ENCODE measurements around the gene DPH7.
"Not testable (repeated sequence)": the region's sequence is repeated elsewhere in the genome, so short reads cannot be mapped to it uniquely, and the experiment has no call there.

The DPH7 gene

DNA sequence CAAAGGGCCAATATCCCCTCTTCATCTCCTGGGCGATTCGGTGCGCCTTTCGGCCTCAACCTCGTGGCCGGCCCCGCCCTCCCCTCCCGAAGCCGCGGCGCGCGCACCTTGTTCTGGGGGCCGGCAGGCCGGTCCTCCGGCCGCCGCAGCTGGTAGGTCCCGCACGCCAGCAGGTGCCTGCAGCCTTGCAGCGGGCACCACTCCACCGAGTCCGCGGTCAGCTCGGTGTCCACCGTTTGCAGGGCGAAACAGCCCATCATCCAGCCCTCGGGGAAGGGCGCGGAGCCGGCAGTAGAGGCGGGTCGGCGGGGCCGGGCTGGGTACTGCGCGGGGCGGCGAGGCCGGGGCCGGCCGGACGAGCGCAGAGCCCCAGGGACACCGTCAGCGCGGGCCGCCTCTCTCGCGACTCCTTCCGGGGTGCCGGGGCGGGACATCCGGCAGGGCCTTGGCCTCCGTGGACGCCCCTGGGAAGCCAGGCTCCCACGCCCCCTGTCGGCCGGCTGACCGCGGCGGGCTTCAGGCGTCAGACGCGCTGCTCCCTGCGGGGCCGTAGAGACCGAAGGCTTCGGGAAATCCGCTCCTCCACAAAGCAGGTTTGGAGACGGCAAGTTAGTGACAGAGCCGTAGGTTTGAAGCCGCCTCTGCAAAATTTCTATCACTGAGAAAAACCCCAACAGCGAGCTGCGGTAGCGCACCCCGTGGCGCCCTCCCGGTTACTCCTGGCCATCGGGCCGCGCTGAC, at the start of gene DPH7:
Gene DPH7, minus strand, starts transcription at position 408 of the 741 bp plus-strand sequence. Its CDS starts 148 bp downstream, at position 260.
- H3K4me3 ChIP-seq = peak within 1 kb of the TSS; percentile 73 to 99 (median 99)
- H4K20me1 ChIP-seq = peaks cover 11 to 92% (median 74%) of the 10 kb centered on the region in 11 experiments; a peak in 20 of 22 replicates
- H3K9ac ChIP-seq = peak within 1 kb of the TSS; percentile 86 to 99 (median 92)
- peak within 1 kb of the TSS; percentile 88 to 99 (median 98) for H3K4me2 ChIP-seq
- H3K36me3 ChIP-seq = peaks cover 50 to 79% (median 69%) of the 10 kb centered on the region in 11 experiments
- H3K27me3 ChIP-seq = no peaks in the 10 kb centered on the region
- no peak for TF ChIP-seq Cebpa-rat (IDR thresholded peaks at IDR 0.05)
- H3K27ac ChIP-seq = peak within 1 kb of the TSS; percentile 33 to 91 (median 86); a peak in 21 of 22 replicates
- peaks cover 36 to 43% (median 37%) of the 10 kb centered on the region in 10 experiments for H3K4me1 ChIP-seq
- H3K9me3 ChIP-seq (replicated peaks in 1 of 11) = no peaks in the 10 kb centered on the region

DNA sequence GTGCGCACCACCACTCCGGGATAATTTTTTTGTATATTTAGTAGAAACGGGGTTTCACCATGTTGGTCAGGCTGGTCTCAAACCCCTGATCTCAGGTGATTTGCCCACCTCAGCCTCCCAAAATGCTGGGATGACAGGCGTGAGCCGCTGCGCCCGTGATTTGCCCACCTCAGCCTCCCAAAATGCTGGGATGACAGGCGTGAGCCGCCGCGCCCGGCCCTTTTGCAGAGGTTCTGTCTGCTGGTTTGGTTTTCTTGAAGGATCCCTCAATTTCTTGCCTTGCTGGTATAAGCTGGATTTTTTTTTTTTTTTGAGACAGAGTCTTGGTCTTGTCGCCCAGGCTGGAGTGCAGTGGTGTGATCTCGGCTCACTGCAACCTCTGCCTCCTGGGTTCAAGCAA, 48.7 kb upstream of the DPH7 start:
- H3K9me3 ChIP-seq (replicated peaks in 1 of 11); H3K27me3 ChIP-seq; H3K4me3 ChIP-seq; H3K27ac ChIP-seq: not testable (repeated sequence)
- peak overlapping the region in 1 of 11 experiments; percentile 36; a peak in 2 of 22 replicates for H3K9ac ChIP-seq
- H4K20me1 ChIP-seq = peaks cover 76 to 100% (median 100%) of the 10 kb centered on the region in 11 experiments; a peak in 21 of 22 replicates
- H3K4me2 ChIP-seq = peak overlapping the region; percentile 56 to 92 (median 74)
- peaks cover 0 to 68% (median 28%) of the 10 kb centered on the region in 11 experiments; a peak in 20 of 22 replicates for H3K36me3 ChIP-seq
- H3K4me1 ChIP-seq = peaks cover 67 to 90% (median 81%) of the 10 kb centered on the region in 10 experiments

DNA sequence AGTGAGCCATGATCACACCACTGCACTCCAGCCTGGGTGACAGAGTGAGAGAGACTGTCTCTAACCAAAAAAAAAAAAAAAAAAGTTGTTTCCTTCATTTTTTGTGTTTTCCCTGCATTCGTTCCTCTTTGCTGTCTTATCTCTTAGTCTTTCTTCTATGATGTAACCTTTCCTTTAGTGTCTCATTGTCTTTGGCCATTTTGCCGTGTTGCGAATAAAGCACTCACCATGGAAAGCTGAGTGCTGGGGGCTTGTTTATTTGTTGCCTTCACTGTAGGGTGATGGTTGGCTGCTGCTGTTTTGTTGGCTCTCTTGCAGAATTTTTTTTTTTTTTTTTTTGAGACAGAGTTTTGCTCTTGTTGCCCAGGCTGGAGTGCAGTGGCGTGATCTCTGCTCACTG, 47.7 kb upstream of the DPH7 start:
- H3K4me2 ChIP-seq = peak overlapping the region in 9 of 11 experiments; percentile 63 to 92 (median 76); a peak in 9 of 22 replicates
- H3K4me3 ChIP-seq = no peak overlapping the region
- no peak overlapping the region for H3K27ac ChIP-seq

DNA sequence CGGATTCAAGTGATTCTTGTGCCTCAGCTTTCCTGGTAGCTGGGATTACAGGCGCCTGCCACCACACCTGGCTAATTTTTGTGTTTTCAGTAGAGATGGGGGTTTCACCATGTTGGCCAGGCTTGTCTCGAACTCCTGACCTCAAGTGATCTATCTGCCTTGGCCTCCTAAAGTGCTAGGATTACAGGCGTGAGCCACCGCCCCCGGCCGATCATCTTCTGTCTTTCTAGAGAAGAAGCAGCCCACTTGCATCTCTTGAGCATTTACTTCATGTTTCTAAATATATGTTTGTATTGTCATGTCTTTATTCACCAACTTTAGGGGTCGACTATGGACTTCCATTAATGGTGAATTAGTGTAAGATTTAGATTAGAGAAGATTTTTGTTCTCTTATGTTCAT, 43.5 kb upstream of the DPH7 start:
- Histone ChIP-seq H3K4me1 (peaks cover 48 to 72% (median 63%) of the 10 kb centered on the region in 10 experiments), H3K4me2 (peak overlapping the region in 5 of 11 experiments; percentile 12 to 31 (median 26); a peak in 3 of 22 replicates), H3K36me3 (peaks cover 0 to 58% (median 37%) of the 10 kb centered on the region in 11 experiments; a peak in 20 of 22 replicates), H4K20me1 (peaks cover 64 to 87% (median 77%) of the 10 kb centered on the region in 11 experiments; a peak in 21 of 22 replicates), H3K9ac (peak overlapping the region in 2 of 11 experiments; percentile 13 to 41; a peak in 2 of 22 replicates)
- not testable (repeated sequence) for H3K9me3 ChIP-seq (replicated peaks in 1 of 11); H3K27me3 ChIP-seq; H3K4me3 ChIP-seq; H3K27ac ChIP-seq

More for the DNA sequence above, 47.7 kb upstream of the DPH7 start:
- H3K4me1 ChIP-seq = peaks cover 65 to 89% (median 80%) of the 10 kb centered on the region in 10 experiments
- no peaks in the 10 kb centered on the region for H3K9me3 ChIP-seq (replicated peaks in 1 of 11)
- peaks cover 0 to 71% (median 33%) of the 10 kb centered on the region in 11 experiments; a peak in 20 of 22 replicates for H3K36me3 ChIP-seq
- H3K9ac ChIP-seq = no peak overlapping the region
- no peak for TF ChIP-seq Cebpa-rat (IDR thresholded peaks at IDR 0.05)
- no peaks in the 10 kb centered on the region for H3K27me3 ChIP-seq
- peaks cover 76 to 100% (median 100%) of the 10 kb centered on the region in 11 experiments; a peak in 21 of 22 replicates for H4K20me1 ChIP-seq

DNA sequence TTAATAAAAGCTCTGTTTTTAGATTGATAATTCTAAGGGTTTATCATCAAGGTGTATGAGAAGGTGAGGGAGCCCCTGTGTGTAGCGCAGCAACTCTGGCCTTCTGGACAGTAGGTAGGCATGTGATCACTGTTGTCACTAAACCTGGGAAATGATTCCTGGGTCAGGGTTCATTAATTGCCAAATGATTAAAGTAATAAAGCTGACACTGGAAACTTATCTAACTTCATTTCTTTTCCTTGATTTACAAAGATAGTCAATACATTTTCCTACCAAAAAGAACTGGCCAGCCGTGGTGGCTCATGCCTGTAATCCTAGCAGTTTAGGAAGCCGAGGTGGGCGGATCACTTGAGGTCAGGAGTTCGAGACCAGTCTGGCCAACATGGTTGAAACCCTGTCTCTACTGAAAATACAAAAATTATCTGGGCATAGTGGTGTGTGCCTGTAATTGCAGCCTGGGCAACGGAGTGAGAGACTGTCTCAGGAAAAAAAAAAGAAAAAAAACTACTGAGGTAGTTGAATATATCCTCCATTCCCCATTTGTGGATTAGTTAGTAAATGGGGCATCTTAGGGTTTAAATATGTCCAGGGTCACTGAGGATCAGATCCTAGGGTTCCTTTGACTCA, 42.5 kb upstream of the DPH7 start:
- Histone ChIP-seq H3K27ac (no peak overlapping the region), H3K4me3 (peak overlapping the region in 5 of 10 experiments; percentile 82 to 93 (median 87); a peak in 6 of 20 replicates), H3K27me3 (no peaks in the 10 kb centered on the region), H3K4me2 (peak overlapping the region; percentile 77 to 97 (median 90)), H3K36me3 (peaks cover 4 to 58% (median 45%) of the 10 kb centered on the region in 11 experiments; a peak in 20 of 22 replicates), H3K4me1 (peaks cover 52 to 72% (median 63%) of the 10 kb centered on the region in 10 experiments), H3K9me3 (replicated peaks in 1 of 11) (no peaks in the 10 kb centered on the region), H3K9ac (peak overlapping the region in 8 of 11 experiments; percentile 33 to 95 (median 94); a peak in 12 of 22 replicates), H4K20me1 (peaks cover 60 to 87% (median 70%) of the 10 kb centered on the region in 11 experiments; a peak in 21 of 22 replicates)
- no peak for TF ChIP-seq Cebpa-rat (IDR thresholded peaks at IDR 0.05)

DNA sequence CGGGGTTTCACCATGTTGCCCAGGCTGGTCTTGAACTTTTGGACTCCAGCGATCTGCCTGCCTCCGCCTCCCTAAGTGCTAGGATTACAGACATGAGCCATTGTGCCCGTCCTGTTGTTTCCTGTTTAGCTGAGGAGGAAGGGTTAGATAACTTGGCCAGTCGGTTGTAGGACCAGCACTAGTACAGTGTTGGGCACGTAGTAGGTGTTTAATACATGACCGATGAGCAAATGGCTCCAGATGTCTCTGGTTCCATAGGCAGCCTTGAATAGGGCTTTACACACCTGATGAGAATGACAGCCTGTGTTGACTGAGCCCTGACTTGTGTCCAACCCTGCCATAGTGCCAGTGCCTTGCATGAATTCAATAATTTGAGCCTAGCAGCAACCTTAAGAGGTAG, 41.9 kb upstream of the DPH7 start:
- Histone ChIP-seq H3K27ac (peak overlapping the region in 1 of 11 experiments; percentile 3; a peak in 1 of 22 replicates), H3K4me3 (peak overlapping the region; percentile 82 to 93 (median 90)), H3K4me1 (peaks cover 49 to 68% (median 58%) of the 10 kb centered on the region in 10 experiments), H4K20me1 (peaks cover 57 to 86% (median 67%) of the 10 kb centered on the region in 11 experiments; a peak in 21 of 22 replicates), H3K4me2 (peak overlapping the region; percentile 77 to 97 (median 90)), H3K27me3 (no peaks in the 10 kb centered on the region), H3K9me3 (replicated peaks in 1 of 11) (no peaks in the 10 kb centered on the region), H3K36me3 (peaks cover 10 to 60% (median 51%) of the 10 kb centered on the region in 11 experiments), H3K9ac (peak overlapping the region; percentile 86 to 95 (median 93); a peak in 21 of 22 replicates)
- TF ChIP-seq Cebpa-rat (IDR thresholded peaks at IDR 0.05) = no peak

DNA sequence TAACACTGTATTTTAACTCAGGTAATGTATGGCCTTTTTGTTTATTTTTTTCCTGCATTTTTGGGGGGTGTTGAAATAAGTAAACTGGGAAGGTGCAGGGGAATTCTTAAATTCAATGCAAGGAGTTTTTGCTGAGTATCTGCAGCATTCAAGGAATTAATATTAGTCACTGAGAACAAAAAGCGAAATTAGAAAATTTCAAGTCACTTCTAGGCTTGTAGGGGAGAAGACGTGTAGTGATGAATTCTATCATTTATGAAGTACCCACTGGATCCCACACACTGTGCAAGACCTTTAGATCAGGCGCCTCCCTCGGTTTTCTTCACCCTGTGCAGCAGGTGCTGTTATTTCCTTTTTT, 41.3 kb upstream of the DPH7 start:
- H3K9ac ChIP-seq = peak overlapping the region; percentile 86 to 95 (median 93)
- H4K20me1 ChIP-seq = peaks cover 51 to 86% (median 67%) of the 10 kb centered on the region in 11 experiments; a peak in 21 of 22 replicates
- H3K4me1 ChIP-seq = peaks cover 43 to 62% (median 52%) of the 10 kb centered on the region in 10 experiments
- H3K4me2 ChIP-seq = peak overlapping the region; percentile 77 to 97 (median 90)
- peaks cover 16 to 65% (median 57%) of the 10 kb centered on the region in 11 experiments for H3K36me3 ChIP-seq
- H3K27ac ChIP-seq = peak overlapping the region; percentile 82 to 95 (median 88); a peak in 20 of 22 replicates
- H3K9me3 ChIP-seq (replicated peaks in 1 of 11) = no peaks in the 10 kb centered on the region
- H3K27me3 ChIP-seq = no peaks in the 10 kb centered on the region
- H3K4me3 ChIP-seq = peak overlapping the region; percentile 82 to 93 (median 90)
- TF ChIP-seq Cebpa-rat (IDR thresholded peaks at IDR 0.05) = no peak

DNA sequence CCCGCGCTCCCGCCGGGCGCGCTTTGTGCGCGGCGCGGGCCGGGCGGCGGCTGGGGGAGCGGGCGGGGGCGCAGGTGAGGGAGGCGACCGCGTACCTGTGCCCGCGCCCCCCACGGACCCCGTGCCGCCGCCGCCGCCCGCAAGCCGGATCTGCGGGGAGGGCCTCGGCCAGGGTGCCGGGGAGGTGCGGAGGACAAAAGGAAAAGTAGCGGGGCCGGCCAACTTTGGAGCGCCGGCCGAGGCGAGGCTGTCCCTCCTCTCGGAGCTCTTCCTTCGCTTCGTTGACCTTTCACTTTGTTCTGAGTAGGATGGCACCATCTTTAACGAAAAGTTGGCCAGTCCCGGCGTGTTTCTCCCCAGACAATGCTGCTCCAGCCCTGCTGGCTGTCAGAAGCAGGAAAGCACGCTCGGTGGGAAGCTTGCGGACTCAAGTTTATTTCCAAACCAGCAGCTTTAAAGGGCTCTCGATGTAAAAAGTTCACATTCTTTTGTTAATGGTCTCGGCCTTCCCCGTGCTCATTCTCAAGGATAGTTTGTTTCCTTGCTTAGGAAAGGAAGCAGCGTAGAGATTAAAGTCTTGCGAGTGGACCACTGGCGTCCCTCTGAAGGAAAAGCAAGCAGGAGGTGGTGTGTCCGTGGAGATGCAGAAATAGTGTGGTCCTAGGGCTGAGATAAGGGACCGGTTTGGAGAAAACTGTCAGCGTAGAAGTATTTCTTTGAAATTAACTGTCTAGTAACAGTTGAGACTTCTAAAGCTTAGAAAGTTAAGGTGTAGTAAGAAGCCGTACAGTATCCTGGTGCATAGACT, 40.7 kb upstream of the DPH7 start:
- peak overlapping the region; percentile 77 to 97 (median 90) for H3K4me2 ChIP-seq
- TF ChIP-seq Cebpa-rat (IDR thresholded peaks at IDR 0.05) = no peak
- peak overlapping the region; percentile 82 to 93 (median 90) for H3K4me3 ChIP-seq
- peaks cover 22 to 68% (median 57%) of the 10 kb centered on the region in 11 experiments for H3K36me3 ChIP-seq
- peaks cover 45 to 86% (median 67%) of the 10 kb centered on the region in 11 experiments; a peak in 21 of 22 replicates for H4K20me1 ChIP-seq
- peaks cover 37 to 57% (median 47%) of the 10 kb centered on the region in 10 experiments for H3K4me1 ChIP-seq
- no peaks in the 10 kb centered on the region for H3K9me3 ChIP-seq (replicated peaks in 1 of 11)
- H3K9ac ChIP-seq = peak overlapping the region; percentile 86 to 95 (median 93)
- no peaks in the 10 kb centered on the region for H3K27me3 ChIP-seq
- peak overlapping the region; percentile 82 to 95 (median 88) for H3K27ac ChIP-seq
